ENCODE results near the gene SLC35C1. TPM values are rescaled to one million over a fixed set of nuclear protein-coding genes. Genes with fewer than 3 reads are reported as not detected.
"Not testable (repeated sequence)": the region's sequence is repeated elsewhere in the genome, so short reads cannot be mapped to it uniquely, and the experiment has no call there.

SLC35C1 gene
- total RNA-seq, 1 experiment from 2014 or later = 11.9 TPM

- H3K36me3 Mint-ChIP-seq (ENCODE audit: insufficient read depth, unreplicated experiment) = peaks cover 5% of the 10 kb centered on the region
- no peak for TF ChIP-seq CTCF (IDR thresholded peaks at IDR 0.05; ENCODE audit: unreplicated experiment)
- peak overlapping the region; percentile 88 for H3K27ac Mint-ChIP-seq (ENCODE audit: low read depth, unreplicated experiment)
- no peak for DNase-seq (ENCODE audit: unreplicated experiment)
- no peaks in the 10 kb centered on the region for H3K27me3 Mint-ChIP-seq (ENCODE audit: insufficient read depth, unreplicated experiment)
- peak overlapping the region; percentile 97 for H3K4me3 Mint-ChIP-seq (ENCODE audit: unreplicated experiment)
- H3K4me1 Mint-ChIP-seq (ENCODE audit: insufficient read depth, unreplicated experiment) = peaks cover 29% of the 10 kb centered on the region
- BruUV-seq (replicated peaks) = TSS peak; percentile 25
- ChIA-PET POLR2A (interaction anchor here (0.6 to 4.0 kb wide), 6 partner anchors 9 to 269 kb away, joined by 3 to 20 read pairs (median 4); no protein-coding TSS in a partner anchor), CTCF (interaction anchor here (1.0 kb wide), 1 partner anchor 159 kb away, joined by 3 read pairs; no protein-coding TSS in a partner anchor)
- H3K9me3 Mint-ChIP-seq (ENCODE audit: unreplicated experiment) = no peaks in the 10 kb centered on the region
- intact Hi-C loops (cut with micrococcal nuclease) = no loop called here
These were observed 1.4 kb downstream of the SLC35C1 start for GRCh38 chr11:45806072-45806933.

- Mint-ChIP-seq H3K4me3 (ENCODE audit: unreplicated experiment) (peak overlapping the region; percentile 47), H3K27me3 (ENCODE audit: insufficient read depth, unreplicated experiment) (no peaks in the 10 kb centered on the region), H3K27ac (ENCODE audit: low read depth, unreplicated experiment) (no peak overlapping the region), H3K4me1 (ENCODE audit: insufficient read depth, unreplicated experiment) (peaks cover 24% of the 10 kb centered on the region), H3K36me3 (ENCODE audit: insufficient read depth, unreplicated experiment) (peaks cover 11% of the 10 kb centered on the region), H3K9me3 (ENCODE audit: unreplicated experiment) (no peaks in the 10 kb centered on the region)
- intact Hi-C loops (cut with micrococcal nuclease) = no loop called here
- ChIA-PET CTCF (no interaction called here), POLR2A (interaction anchor here (0.9 to 4.0 kb wide), 4 partner anchors 10 to 40 kb away, joined by 3 to 20 read pairs (median 4); no protein-coding TSS in a partner anchor)
- no peak for TF ChIP-seq CTCF (IDR thresholded peaks at IDR 0.05; ENCODE audit: unreplicated experiment)
- BruUV-seq (replicated peaks) = no TSS peak
- no peak for DNase-seq (ENCODE audit: unreplicated experiment)
These were observed 2.2 kb downstream of the SLC35C1 start for GRCh38 chr11:45806937-45807791.

- peaks cover 11% of the 10 kb centered on the region for H3K36me3 Mint-ChIP-seq (ENCODE audit: insufficient read depth, unreplicated experiment)
- POLR2A ChIA-PET = interaction anchor here (0.7 to 4.0 kb wide), 2 partner anchors 10 to 639 kb away, joined by 3 to 20 read pairs; no protein-coding TSS in a partner anchor
- no TSS peak for BruUV-seq (replicated peaks)
- DNase-seq (ENCODE audit: unreplicated experiment) = no peak
- intact Hi-C loops (cut with micrococcal nuclease) = no loop called here
- H3K27ac Mint-ChIP-seq (ENCODE audit: low read depth, unreplicated experiment) = no peak overlapping the region
- H3K4me1 Mint-ChIP-seq (ENCODE audit: insufficient read depth, unreplicated experiment) = peaks cover 19% of the 10 kb centered on the region
- no peak for TF ChIP-seq CTCF (IDR thresholded peaks at IDR 0.05; ENCODE audit: unreplicated experiment)
- no peaks in the 10 kb centered on the region for H3K27me3 Mint-ChIP-seq (ENCODE audit: insufficient read depth, unreplicated experiment)
- CTCF ChIA-PET = no interaction called here
- H3K4me3 Mint-ChIP-seq (ENCODE audit: unreplicated experiment) = peak overlapping the region; percentile 47
- H3K9me3 Mint-ChIP-seq (ENCODE audit: unreplicated experiment) = no peaks in the 10 kb centered on the region
These were observed 2.9 kb downstream of the SLC35C1 start for GRCh38 chr11:45807792-45808238.

- Mint-ChIP-seq H3K4me1 (ENCODE audit: insufficient read depth, unreplicated experiment) (peaks cover 19% of the 10 kb centered on the region), H3K36me3 (ENCODE audit: insufficient read depth, unreplicated experiment) (peaks cover 11% of the 10 kb centered on the region)
- H3K27ac Mint-ChIP-seq (ENCODE audit: low read depth, unreplicated experiment); H3K27me3 Mint-ChIP-seq (ENCODE audit: insufficient read depth, unreplicated experiment); H3K4me3 Mint-ChIP-seq (ENCODE audit: unreplicated experiment); intact Hi-C loops (cut with micrococcal nuclease); BruUV-seq (replicated peaks); DNase-seq (ENCODE audit: unreplicated experiment); CTCF ChIA-PET; H3K9me3 Mint-ChIP-seq (ENCODE audit: unreplicated experiment): not testable (repeated sequence)
- POLR2A ChIA-PET = interaction anchor here (0.7 kb wide), 1 partner anchor 640 kb away, joined by 3 read pairs; no protein-coding TSS in a partner anchor
These were observed 3.5 kb downstream of the SLC35C1 start for GRCh38 chr11:45808427-45808826.
